ENCODE results near the gene PITPNB.

The PITPNB gene

GRCh38 chr22:27919222-27919941, at the start of gene PITPNB:
Gene PITPNB, minus strand, starts transcription at chr22:27919256. Its CDS starts 65 bp downstream, at chr22:27919191.
- peak; percentile 92 for DNase-seq

- no peak for DNase-seq
Measured at GRCh38 chr22:27966168-27967064, 47.4 kb upstream of the PITPNB start.

- DNase-seq, result no peak
Measured at GRCh38 chr22:27962268-27963044, 43.4 kb upstream of the PITPNB start.

GRCh38 chr22:27961680-27962079, 42.6 kb upstream of the PITPNB start:
- DNase-seq, result no peak

GRCh38 chr22:27961182-27961581, 42.1 kb upstream of the PITPNB start:
- no peak for DNase-seq

GRCh38 chr22:27959335-27960090, 40.5 kb upstream of the PITPNB start:
- no peak for DNase-seq

- DNase-seq, result no peak
Measured at GRCh38 chr22:27952779-27953178, 33.7 kb upstream of the PITPNB start.

- DNase-seq, result no peak
Measured at GRCh38 chr22:27952091-27952490, 33.0 kb upstream of the PITPNB start.

DNA sequence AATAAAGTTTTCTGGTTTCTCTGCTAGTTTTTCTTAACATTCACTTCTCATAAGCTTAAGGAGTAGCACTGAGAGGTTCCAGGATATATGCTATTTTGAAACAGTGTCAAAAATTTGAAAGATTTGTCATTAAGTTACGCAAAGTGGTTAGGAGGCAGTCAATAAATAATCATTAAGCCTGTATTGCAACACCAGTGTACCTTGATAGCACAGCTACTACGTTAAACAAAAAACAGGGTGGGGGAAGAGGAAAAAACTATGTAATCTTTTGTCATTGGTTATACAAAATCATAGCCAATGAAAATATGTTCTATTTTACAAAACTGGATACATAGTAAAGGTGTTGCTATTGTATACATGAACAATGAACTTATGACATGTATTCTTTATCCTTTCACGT, 30.4 kb upstream of the PITPNB start:
- no peak for DNase-seq

- DNase-seq, result no peak
Measured at GRCh38 chr22:27948569-27948968, 29.5 kb upstream of the PITPNB start.

GRCh38 chr22:27947448-27947847, 28.4 kb upstream of the PITPNB start:
- no peak for DNase-seq

DNA sequence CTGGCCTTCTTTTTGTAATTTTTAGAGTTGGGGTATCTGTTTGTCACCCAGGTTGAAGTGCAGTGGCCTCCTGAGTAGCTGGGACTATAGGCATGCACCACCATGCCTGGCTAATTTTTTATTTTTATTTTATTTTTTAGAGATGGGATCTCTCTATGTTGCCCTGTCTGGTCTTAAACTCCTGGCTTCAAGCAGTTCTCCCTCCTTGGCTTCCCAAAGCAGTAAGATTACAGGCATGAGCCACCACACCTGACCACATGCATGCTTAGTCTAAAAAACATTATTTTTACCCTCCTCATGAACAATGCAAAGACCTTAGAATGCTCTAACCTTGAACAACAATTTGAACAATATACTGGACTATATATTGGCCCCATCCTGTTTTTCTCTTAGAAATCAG, 22.1 kb upstream of the PITPNB start:
- DNase-seq, result no peak

DNA sequence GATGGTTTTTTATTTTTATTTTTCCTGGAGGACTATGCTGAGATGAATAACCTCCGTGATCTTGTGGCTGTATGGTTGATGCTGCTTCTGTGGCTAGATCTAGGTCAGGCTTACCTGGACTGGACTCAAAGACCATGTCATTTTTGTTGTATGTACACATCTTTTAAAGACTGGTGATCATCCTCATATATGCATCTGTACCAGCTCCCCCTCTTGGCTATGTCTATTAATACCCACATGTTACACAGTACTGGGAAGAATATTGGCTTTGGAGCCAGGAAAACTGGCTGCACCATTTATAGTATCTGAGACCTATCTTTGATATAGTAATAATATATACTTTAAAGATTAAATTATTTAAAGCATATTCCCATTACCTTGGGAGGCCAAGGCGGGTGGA, 18.4 kb upstream of the PITPNB start:
- DNase-seq, result no peak

- no peak for DNase-seq
Measured at GRCh38 chr22:27935897-27936296, 16.8 kb upstream of the PITPNB start.

GRCh38 chr22:27934069-27934468, 15.0 kb upstream of the PITPNB start:
- DNase-seq, result no peak

DNA sequence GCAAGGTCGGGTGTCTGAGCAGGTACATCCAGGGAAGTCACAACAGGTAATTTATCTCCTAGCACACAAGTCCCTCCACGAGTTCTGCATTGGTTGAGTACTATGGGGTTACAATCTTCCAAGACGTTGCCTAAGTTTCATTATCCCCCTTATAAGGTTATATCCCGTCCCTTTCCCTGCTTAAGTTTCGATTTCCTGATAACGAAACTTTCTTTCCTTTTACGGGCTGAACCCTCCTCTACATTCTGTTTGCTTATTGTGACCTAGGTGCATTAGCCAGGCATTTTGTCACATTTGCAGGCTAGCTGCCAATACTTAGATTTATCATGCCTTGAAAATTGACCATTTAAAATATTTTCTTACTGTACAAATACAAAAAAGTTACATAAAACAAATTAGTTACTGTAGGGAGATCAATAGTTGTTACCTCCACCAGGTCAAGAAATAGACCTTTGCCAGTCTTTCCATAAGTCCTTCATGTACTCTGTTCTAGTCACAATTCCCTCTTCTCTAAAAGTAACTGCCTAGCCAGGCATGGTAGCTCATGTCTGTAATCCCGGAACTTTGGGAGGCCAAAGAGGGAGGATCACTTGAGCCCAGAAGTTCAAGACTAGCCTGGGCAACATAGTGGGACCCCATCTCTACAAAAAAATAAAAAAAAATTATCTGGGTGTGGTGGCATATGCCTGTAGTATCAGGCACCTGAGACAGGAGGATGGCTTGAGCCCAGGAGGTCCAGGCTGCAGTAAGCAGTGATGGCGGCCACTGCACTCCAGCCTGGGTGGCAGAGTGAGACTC, 14.3 kb upstream of the PITPNB start:
- no peak for DNase-seq

GRCh38 chr22:27930331-27931060, 11.4 kb upstream of the PITPNB start:
- no peak for DNase-seq

GRCh38 chr22:27927608-27928007, 8.6 kb upstream of the PITPNB start:
- DNase-seq, result no peak

DNA sequence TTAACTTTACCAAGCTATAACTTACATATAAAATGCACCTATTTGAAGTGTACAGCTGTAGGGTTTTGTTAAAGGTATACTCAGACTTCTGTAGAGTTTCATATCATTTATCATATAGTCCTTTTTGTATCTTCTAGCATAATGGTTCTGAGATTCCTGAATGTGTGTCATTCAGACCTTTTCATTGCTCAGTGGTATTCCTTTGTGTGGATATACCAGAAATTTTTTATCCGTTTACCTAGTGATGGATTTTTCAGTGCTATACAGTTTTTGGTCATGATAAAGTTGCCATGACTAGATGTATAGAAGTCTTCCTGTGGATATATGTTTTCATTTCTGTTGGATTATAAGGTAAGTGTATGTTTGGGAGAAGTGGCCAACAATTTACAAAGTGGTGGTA, 6.3 kb upstream of the PITPNB start:
- no peak for DNase-seq

DNA sequence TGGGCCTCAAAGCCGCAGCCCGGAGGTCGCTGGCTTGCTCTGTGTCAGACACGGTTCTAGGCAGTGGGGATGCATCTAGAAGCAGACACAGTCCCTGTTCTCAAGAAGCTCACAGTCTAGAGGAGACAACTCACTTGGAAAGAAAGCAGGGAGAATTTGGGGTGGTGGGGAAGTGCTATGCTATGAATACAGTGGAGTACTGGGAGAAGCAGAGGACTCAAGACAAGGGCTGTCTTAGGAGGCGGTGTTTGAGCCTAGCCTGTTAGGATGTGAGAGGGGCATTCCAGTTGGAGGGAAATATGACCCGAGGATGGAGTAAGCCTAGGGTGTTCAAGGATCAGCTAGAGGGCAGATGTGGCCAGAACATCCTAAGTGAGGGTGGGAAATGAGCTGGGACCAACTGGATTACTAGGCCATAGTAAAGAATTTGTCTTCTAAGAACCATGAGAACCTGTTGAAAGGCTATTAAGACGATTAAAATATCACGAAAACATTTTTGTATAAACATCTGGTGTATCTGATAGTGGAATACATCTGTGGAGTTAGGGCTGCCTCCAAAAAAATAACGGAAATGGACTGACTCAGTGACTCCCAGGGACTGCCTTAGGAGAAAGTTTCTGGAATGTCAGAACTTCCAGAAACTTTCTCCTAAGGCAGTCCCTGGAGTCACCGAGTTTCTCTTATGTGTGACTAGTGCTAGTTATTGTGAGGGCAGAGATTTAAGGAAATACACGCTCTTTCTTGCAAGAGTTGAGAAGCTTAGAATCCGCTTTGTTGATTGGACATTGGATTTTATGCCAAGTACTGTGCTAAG, 1.1 kb upstream of the PITPNB start:
- peak; percentile 55 for DNase-seq
